SK-N-SH treated with all-trans-retinoic acid at 6 μM for 48 hours (cell line): ENCODE data around the gene BRI3.

ENCODE experiments used
- ATAC-seq: fragments of 200-7000 bp; cut with Tn5 transposase; 3 replicates; pipeline ENCODE4 v1.9.1; 2020; ENCODE audit warnings: mild to moderate bottlenecking, moderate library complexity
- ARNTL ChIP-seq: fragments of 450-650 bp; formaldehyde crosslinking; IDR thresholded peaks from 2 replicates; pipeline ENCODE4 v1.5.0; 2020; ENCODE audit warnings: low read depth, mild to moderate bottlenecking, moderate library complexity, borderline replicate concordance
- BACH2 ChIP-seq: fragments of 250-450 bp; sonication (Bioruptor Pico); IDR thresholded peaks from 2 replicates; pipeline ENCODE4 v1.9.0; 2021; ENCODE audit warnings: mild to moderate bottlenecking, borderline replicate concordance
- CSDC2 ChIP-seq: fragments of 250-450 bp; sonication (Bioruptor Pico); IDR thresholded peaks from 2 replicates; pipeline ENCODE4 v1.5.0; 2020; ENCODE audit warnings: mild to moderate bottlenecking, moderate library complexity
- ESRRG ChIP-seq: fragments of 250-450 bp; sonication (Bioruptor Pico); IDR thresholded peaks from 2 replicates; pipeline ENCODE4 v1.6.1; 2021; ENCODE audit warnings: mild to moderate bottlenecking
- GLIS3 ChIP-seq: fragments of 250-450 bp; sonication (Bioruptor Pico); IDR thresholded peaks from 2 replicates; pipeline ENCODE4 v1.5.0; 2020; ENCODE audit warnings: mild to moderate bottlenecking, moderate library complexity
- ISL1 ChIP-seq: fragments of 250-450 bp; sonication (Bioruptor Pico); IDR thresholded peaks from 2 replicates; pipeline ENCODE4 v2.1.2; 2022; ENCODE audit warnings: mild to moderate bottlenecking, moderate library complexity
- OSR1 ChIP-seq: fragments of 250-450 bp; sonication (Bioruptor Pico); IDR thresholded peaks from 2 replicates; pipeline ENCODE4 v1.8.0; 2022; ENCODE audit warnings: moderate library complexity, mild to moderate bottlenecking, inconsistent platforms
- PATZ1 ChIP-seq: fragments of 250-450 bp; sonication (Bioruptor Pico); IDR thresholded peaks from 2 replicates; pipeline ENCODE4 v1.8.0; 2020; ENCODE audit warnings: mild to moderate bottlenecking, moderate library complexity, borderline replicate concordance
- RARB ChIP-seq: fragments of 250-450 bp; sonication (Bioruptor Pico); IDR thresholded peaks from 2 replicates; pipeline ENCODE4 v1.8.0; 2021; ENCODE audit warnings: mild to moderate bottlenecking, moderate library complexity
- SNAI2 ChIP-seq: fragments of 250-450 bp; sonication (Bioruptor Pico); IDR thresholded peaks from 2 replicates; pipeline ENCODE4 v1.5.0; 2020; ENCODE audit warnings: mild to moderate bottlenecking, moderate library complexity
- TCF4 ChIP-seq: fragments of 250-450 bp; sonication (Bioruptor Pico); IDR thresholded peaks from 2 replicates; pipeline ENCODE4 v1.8.0; 2021; ENCODE audit warnings: mild to moderate bottlenecking, moderate library complexity, borderline replicate concordance
- TOX ChIP-seq: fragments of 250-450 bp; sonication (Bioruptor Pico); IDR thresholded peaks from 2 replicates; pipeline ENCODE4 v1.8.0; 2021; ENCODE audit warnings: mild to moderate bottlenecking, moderate library complexity, borderline replicate concordance
- TSHZ2 ChIP-seq: fragments of 250-450 bp; sonication (Bioruptor Pico); IDR thresholded peaks from 2 replicates; pipeline ENCODE4 v1.5.0; 2020; ENCODE audit warnings: mild to moderate bottlenecking, moderate library complexity
- ZC3H10 ChIP-seq: fragments of 250-450 bp; sonication (Bioruptor Pico); IDR thresholded peaks from 2 replicates; pipeline ENCODE4 v1.5.1; 2021; ENCODE audit warnings: mild to moderate bottlenecking, moderate library complexity
- ZFP3 ChIP-seq: fragments of 250-450 bp; sonication (Bioruptor Pico); IDR thresholded peaks from 2 replicates; pipeline ENCODE4 v1.5.0; 2020; ENCODE audit warnings: mild to moderate bottlenecking, moderate library complexity
- ZFP30 ChIP-seq: fragments of 450-650 bp; formaldehyde crosslinking; IDR thresholded peaks from 2 replicates; pipeline ENCODE4 v1.5.0; 2022; ENCODE audit warnings: mild to moderate bottlenecking, moderate library complexity
- ZNF565 ChIP-seq: fragments of 450-650 bp; formaldehyde crosslinking; conservative IDR thresholded peaks from 2 replicates; pipeline ENCODE4 v1.5.0; 2020; ENCODE audit warnings: low read depth, mild to moderate bottlenecking, moderate library complexity
- ZNF70 ChIP-seq: fragments of 450-650 bp; formaldehyde crosslinking; IDR thresholded peaks from 2 replicates; pipeline ENCODE4 v1.5.0; 2020; ENCODE audit warnings: mild to moderate bottlenecking, moderate library complexity
- ZNF8 ChIP-seq: fragments of 450-650 bp; formaldehyde crosslinking; IDR thresholded peaks from 2 replicates; pipeline ENCODE4 v1.5.0; 2020; ENCODE audit warnings: mild to moderate bottlenecking, moderate library complexity
- TF ChIP-seq, protein P1 (sequence below): fragments of 250-450 bp; sonication (Bioruptor Pico); IDR thresholded peaks from 2 replicates; pipeline ENCODE4 v1.8.0; 2021; ENCODE audit warnings: low read depth, mild to moderate bottlenecking, moderate library complexity, borderline replicate concordance
- TF ChIP-seq, protein P2 (sequence below): fragments of 250-450 bp; sonication (Bioruptor Pico); IDR thresholded peaks from 2 replicates; pipeline ENCODE4 v1.5.1; 2021; ENCODE audit warnings: mild to moderate bottlenecking, moderate library complexity

BRI3 gene

DNA sequence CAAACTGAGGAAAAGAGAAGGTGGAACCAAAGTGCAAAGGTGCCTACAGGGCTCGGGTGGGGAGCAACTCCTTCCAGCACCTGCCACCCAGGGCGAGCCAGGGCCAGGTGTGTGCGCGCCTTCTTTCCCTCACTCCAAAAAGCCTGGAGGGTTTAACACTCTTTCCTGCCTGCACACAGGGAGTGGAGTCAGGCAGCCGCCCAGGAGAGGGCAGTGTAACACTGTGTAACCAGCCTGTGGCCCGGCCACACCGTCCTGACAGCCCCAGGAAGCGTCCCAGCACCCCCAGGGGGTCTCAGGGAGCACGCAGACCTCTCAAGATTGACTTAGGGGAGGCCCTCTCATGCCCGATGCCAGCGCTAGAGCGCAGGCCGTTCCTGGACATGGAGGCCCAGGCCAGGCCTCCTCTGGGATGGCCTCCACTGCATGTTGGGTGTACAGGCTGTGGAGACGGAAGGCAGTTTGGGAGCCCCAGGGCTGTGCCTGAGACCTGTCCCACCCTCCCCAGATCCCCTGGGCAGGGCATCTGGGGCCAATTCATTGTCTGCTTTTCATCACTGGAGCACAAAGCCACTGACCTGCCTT, 13.4 kb downstream of the BRI3 start:
- peak; percentile 94 for ATAC-seq

DNA sequence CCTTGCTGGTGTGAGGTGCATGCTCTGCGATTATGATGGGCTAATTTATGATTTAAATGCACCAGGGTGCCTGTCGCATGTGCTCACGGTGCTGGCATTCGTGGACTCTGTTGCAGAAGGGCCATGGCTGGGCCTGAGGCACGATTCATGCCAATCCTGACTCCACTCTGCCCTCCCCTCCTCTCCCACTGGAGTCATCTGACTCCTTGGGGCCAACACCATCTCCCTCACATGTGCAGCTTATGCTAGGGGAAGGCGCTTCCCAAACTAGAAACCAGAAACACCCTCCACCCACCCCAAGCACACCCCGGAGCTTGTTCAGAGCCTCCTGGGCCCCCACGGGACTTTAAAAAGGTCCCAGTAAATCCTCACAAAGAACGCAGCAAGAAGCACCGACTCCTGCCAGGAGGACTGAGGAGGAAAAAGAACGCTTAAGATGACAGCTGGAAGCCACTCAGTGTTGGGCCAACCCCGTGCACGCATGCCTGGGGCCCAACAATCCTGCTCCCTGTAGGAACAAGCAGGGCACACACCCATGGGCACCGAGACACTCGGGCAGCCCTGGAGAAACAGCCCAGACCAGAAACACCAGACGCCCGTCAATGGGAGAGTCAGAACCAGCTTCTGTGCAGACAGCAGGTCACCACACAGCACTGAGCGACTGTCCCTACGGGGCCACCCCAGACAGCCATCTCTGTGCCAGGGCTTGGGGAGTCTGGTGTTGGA, 14.1 kb downstream of the BRI3 start:
- TF ChIP-seq ISL1 = no peak
- ATAC-seq = no peak

More for the DNA sequence above, 13.4 kb downstream of the BRI3 start:
- no peak for TF ChIP-seq TSHZ2
- TF ChIP-seq, protein P1, sequence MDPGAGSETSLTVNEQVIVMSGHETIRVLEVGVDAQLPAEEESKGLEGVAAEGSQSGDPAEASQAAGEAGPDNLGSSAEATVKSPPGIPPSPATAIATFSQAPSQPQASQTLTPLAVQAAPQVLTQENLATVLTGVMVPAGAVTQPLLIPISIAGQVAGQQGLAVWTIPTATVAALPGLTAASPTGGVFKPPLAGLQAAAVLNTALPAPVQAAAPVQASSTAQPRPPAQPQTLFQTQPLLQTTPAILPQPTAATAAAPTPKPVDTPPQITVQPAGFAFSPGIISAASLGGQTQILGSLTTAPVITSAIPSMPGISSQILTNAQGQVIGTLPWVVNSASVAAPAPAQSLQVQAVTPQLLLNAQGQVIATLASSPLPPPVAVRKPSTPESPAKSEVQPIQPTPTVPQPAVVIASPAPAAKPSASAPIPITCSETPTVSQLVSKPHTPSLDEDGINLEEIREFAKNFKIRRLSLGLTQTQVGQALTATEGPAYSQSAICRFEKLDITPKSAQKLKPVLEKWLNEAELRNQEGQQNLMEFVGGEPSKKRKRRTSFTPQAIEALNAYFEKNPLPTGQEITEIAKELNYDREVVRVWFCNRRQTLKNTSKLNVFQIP (CRISPR knock-in tag) = no peak
- TF ChIP-seq SNAI2 (CRISPR knock-in tag) = no peak
- TF ChIP-seq, protein P2, sequence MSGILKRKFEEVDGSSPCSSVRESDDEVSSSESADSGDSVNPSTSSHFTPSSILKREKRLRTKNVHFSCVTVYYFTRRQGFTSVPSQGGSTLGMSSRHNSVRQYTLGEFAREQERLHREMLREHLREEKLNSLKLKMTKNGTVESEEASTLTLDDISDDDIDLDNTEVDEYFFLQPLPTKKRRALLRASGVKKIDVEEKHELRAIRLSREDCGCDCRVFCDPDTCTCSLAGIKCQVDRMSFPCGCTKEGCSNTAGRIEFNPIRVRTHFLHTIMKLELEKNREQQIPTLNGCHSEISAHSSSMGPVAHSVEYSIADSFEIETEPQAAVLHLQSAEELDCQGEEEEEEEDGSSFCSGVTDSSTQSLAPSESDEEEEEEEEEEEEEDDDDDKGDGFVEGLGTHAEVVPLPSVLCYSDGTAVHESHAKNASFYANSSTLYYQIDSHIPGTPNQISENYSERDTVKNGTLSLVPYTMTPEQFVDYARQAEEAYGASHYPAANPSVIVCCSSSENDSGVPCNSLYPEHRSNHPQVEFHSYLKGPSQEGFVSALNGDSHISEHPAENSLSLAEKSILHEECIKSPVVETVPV = no peak
- TF ChIP-seq, all 23 proteins: peak for 0

DNA sequence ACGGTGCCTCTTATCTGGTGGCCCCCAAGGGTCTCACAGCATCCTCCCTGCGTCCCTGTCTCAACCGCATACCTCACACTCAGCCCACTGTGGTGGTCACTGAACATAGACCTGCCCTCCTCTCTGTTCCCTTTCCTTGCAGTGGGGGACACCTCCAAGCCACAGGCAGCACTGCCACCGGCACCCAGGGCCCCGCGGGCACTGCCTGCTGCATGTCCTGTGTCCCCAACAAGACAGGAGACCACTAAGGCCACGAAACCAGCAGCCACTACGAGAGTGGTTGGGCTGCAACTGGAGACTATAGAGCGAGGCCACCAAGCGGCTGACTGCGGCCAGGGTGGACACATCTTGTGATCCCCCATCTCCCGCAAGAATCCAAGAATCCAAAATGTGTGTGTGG, 15.3 kb downstream of the BRI3 start:
- TF ChIP-seq ZNF565 (CRISPR knock-in tag) = no peak
- TF ChIP-seq, protein P2 = no peak
- no peak for TF ChIP-seq ZC3H10 (CRISPR knock-in tag)
- TF ChIP-seq ESRRG = no peak
- TF ChIP-seq CSDC2 (CRISPR knock-in tag) = no peak
- no peak for TF ChIP-seq BACH2 (CRISPR knock-in tag)
- no peak for TF ChIP-seq ZFP3 (CRISPR knock-in tag)
- no peak for TF ChIP-seq ZFP30 (CRISPR knock-in tag)
- no peak for TF ChIP-seq ISL1
- no peak for TF ChIP-seq PATZ1 (CRISPR knock-in tag)
- TF ChIP-seq TOX (CRISPR knock-in tag) = no peak
- no peak for TF ChIP-seq OSR1 (CRISPR knock-in tag)
- TF ChIP-seq ARNTL (CRISPR knock-in tag) = no peak
- TF ChIP-seq RARB = no peak
- ATAC-seq = no peak

GRCh38 chr7:98297626-98298286, 16.3 kb downstream of the BRI3 start:
- TF ChIP-seq ZFP3 (CRISPR knock-in tag) (no peak), GLIS3 (CRISPR knock-in tag) (no peak), ZNF70 (CRISPR knock-in tag) (no peak), TCF4 (CRISPR knock-in tag) (no peak), ESRRG (no peak), ISL1 (no peak), ZNF565 (CRISPR knock-in tag) (no peak), CSDC2 (CRISPR knock-in tag) (no peak), ZFP30 (CRISPR knock-in tag) (no peak), ARNTL (CRISPR knock-in tag) (no peak), OSR1 (CRISPR knock-in tag) (no peak), ZNF8 (no peak), ZC3H10 (CRISPR knock-in tag) (no peak), BACH2 (CRISPR knock-in tag) (no peak)
- TF ChIP-seq, protein P1 (CRISPR knock-in tag) = no peak
- TF ChIP-seq, all 23 proteins: peak for 0
- no peak for ATAC-seq
